H1 (cell line): ENCODE data around the gene ST7L. TPM values are rescaled to one million over a fixed set of nuclear protein-coding genes. Genes with fewer than 3 reads are reported as not detected.

Source experiments
- CTCF ChIA-PET: fragments of 300-600 bp; sonication (Branson Sonifier 250); formaldehyde crosslinking; loops from one replicate; lab custom pipeline; 2021; ENCODE audit not compliant: partially characterized antibody; lab: Charles Lee
- POLR2A ChIA-PET: fragments of 300-600 bp; sonication (Branson Sonifier 250); formaldehyde crosslinking; loops from one replicate; lab custom pipeline; 2021; ENCODE audit warnings: inconsistent platforms; ENCODE audit not compliant: partially characterized antibody; lab: Charles Lee
- DNase-seq, 2 experiments: peaks; one replicate each; pipeline versions ENCODE4 v3.0.0 to v3.0.0-alpha.2; 2010 to 2022; ENCODE audit warnings: low spot score in 2 of 2, low read depth in 1 of 2, mixed read lengths in 1 of 2
- FAIRE-seq: peaks from 2 replicates; lab custom pipeline; 2011; peaks lifted over from hg19 to GRCh38; lab: Jason Lieb, UNC
- H2AFZ ChIP-seq: 2 replicates; pipeline ENCODE4 v1.8.1; 2012; ENCODE audit warnings: low read length, inconsistent platforms
- H2AK5ac ChIP-seq: 2 replicates; pipeline ENCODE4 v1.6.1; 2013; ENCODE audit warnings: low read depth, low read length
- H2BK120ac ChIP-seq: replicated peaks from 2 replicates; pipeline ENCODE3; 2013; ENCODE audit warnings: low read depth, low read length, inconsistent platforms
- H2BK12ac ChIP-seq: 2 replicates; pipeline ENCODE4 v1.6.1; 2013; ENCODE audit warnings: low read depth, low read length
- H2BK15ac ChIP-seq: 2 replicates; pipeline ENCODE4 v1.6.1; 2013; ENCODE audit warnings: low read length
- H2BK20ac ChIP-seq: 2 replicates; pipeline ENCODE4 v1.6.1; 2013; ENCODE audit warnings: low read length
- H2BK5ac ChIP-seq: 2 replicates; pipeline ENCODE4 v1.6.1; 2013; ENCODE audit warnings: low read depth, low read length
- H3K14ac ChIP-seq: 2 replicates; pipeline ENCODE4 v1.6.1; 2013; ENCODE audit warnings: inconsistent platforms; ENCODE audit not compliant: insufficient read length
- H3K18ac ChIP-seq: 2 replicates; pipeline ENCODE4 v1.6.1; 2013; ENCODE audit warnings: low read length; ENCODE audit errors: extremely low read depth
- H3K23ac ChIP-seq: 2 replicates; pipeline ENCODE4 v1.6.1; 2013; ENCODE audit warnings: inconsistent platforms; ENCODE audit not compliant: insufficient read length
- H3K23me2 ChIP-seq: 2 replicates; pipeline ENCODE4 v1.6.1; 2013; ENCODE audit warnings: low read depth, low read length
- H3K27ac ChIP-seq: 2 replicates; pipeline ENCODE4 v1.6.1; 2011; ENCODE audit warnings: low read depth, low read length, inconsistent platforms
- H3K27me3 ChIP-seq, 4 experiments: replicated peaks in 1 of 4; 1 replicate in 1 of 4; 2 replicates in 3 of 4; pipeline versions ENCODE4 v1.6.1 to v1.8.1; 2011 to 2013; ENCODE audit warnings: low read length in 3 of 4, mild to moderate bottlenecking in 3 of 4, inconsistent platforms in 2 of 4, mixed read lengths in 2 of 4, moderate library complexity in 1 of 4; ENCODE audit not compliant: control insufficient read depth in 3 of 4, insufficient read depth in 3 of 4; ENCODE audit errors: extremely low read depth in 1 of 4
- H3K36me3 ChIP-seq, 4 experiments: 2 replicates each; pipeline versions ENCODE4 v1.6.1 to v1.8.1; 2011 to 2013; ENCODE audit warnings: mild to moderate bottlenecking in 4 of 4, low read length in 3 of 4, moderate library complexity in 2 of 4, control low read depth in 1 of 4, inconsistent platforms in 1 of 4; ENCODE audit not compliant: insufficient read depth in 4 of 4, control insufficient read depth in 2 of 4
- H3K4ac ChIP-seq: replicated peaks from 2 replicates; pipeline ENCODE3; 2013; ENCODE audit warnings: low read length, low read depth, mixed read lengths, inconsistent platforms; ENCODE audit not compliant: insufficient read length
- H3K4me1 ChIP-seq, 4 experiments: replicated peaks in 1 of 4; 1 replicate in 1 of 4; 2 replicates in 3 of 4; pipeline versions ENCODE4 v1.6.1 to v1.8.1; 2011 to 2013; ENCODE audit warnings: low read length in 3 of 4, inconsistent platforms in 2 of 4, mixed read lengths in 1 of 4; ENCODE audit not compliant: insufficient read depth in 4 of 4, control insufficient read depth in 3 of 4
- H3K4me2 ChIP-seq, 2 experiments: 2 replicates each; pipeline versions ENCODE4 v1.6.1 to v1.8.1; 2011 to 2013; ENCODE audit warnings: low read depth in 2 of 2, low read length in 2 of 2, control low read depth in 1 of 2, inconsistent platforms in 1 of 2, mild to moderate bottlenecking in 1 of 2; ENCODE audit not compliant: insufficient read depth in 1 of 2
- H3K4me3 ChIP-seq, 4 experiments: fragments of 200-600, 300-600 bp in 1 of 4; sonication (generic), shearing (Covaris generic), sonication (Bioruptor Twin) in 1 of 4; 2 replicates each; pipeline versions ENCODE4 v1.5.1 to v1.8.1; 2011 to 2016; ENCODE audit warnings: low read length in 4 of 4, low read depth in 3 of 4, control low read depth in 2 of 4, inconsistent platforms in 2 of 4, mild to moderate bottlenecking in 2 of 4, mixed read lengths in 1 of 4, moderate library complexity in 1 of 4; ENCODE audit not compliant: insufficient read depth in 2 of 4; ENCODE audit errors: extremely low read depth in 1 of 4
- H3K56ac ChIP-seq: replicated peaks from 2 replicates; pipeline ENCODE3; 2013; ENCODE audit warnings: low read depth, mild to moderate bottlenecking, mixed read lengths, low read length, inconsistent platforms; ENCODE audit not compliant: insufficient read length
- H3K79me1 ChIP-seq: 2 replicates; pipeline ENCODE4 v1.6.1; 2013; ENCODE audit warnings: low read depth, low read length, control low read depth
- H3K79me2 ChIP-seq, 2 experiments: 2 replicates each; pipeline versions ENCODE4 v1.6.1 to v1.8.1; 2012 to 2013; ENCODE audit warnings: low read length in 2 of 2, mild to moderate bottlenecking in 2 of 2, inconsistent platforms in 1 of 2; ENCODE audit not compliant: insufficient read depth in 2 of 2, control insufficient read depth in 1 of 2
- H3K9ac ChIP-seq, 4 experiments: replicated peaks in 1 of 4; 1 replicate in 1 of 4; 2 replicates in 3 of 4; pipeline versions ENCODE4 v1.6.1 to v1.8.1; 2011 to 2013; ENCODE audit warnings: low read depth in 3 of 4, low read length in 3 of 4, control low read depth in 2 of 4, mild to moderate bottlenecking in 2 of 4, moderate library complexity in 2 of 4, inconsistent platforms in 1 of 4; ENCODE audit errors: extremely low read depth in 1 of 4
- H3K9me3 ChIP-seq, 2 experiments: 2 replicates each; pipeline versions ENCODE4 v1.6.1 to v1.8.1; 2012 to 2013; ENCODE audit warnings: mild to moderate bottlenecking in 2 of 2, moderate library complexity in 2 of 2, control low read depth in 1 of 2, inconsistent platforms in 1 of 2, low read depth in 1 of 2, low read length in 1 of 2, mixed read lengths in 1 of 2; ENCODE audit not compliant: insufficient read depth in 2 of 2
- H4K20me1 ChIP-seq, 2 experiments: replicated peaks in 1 of 2; 2 replicates each; pipeline versions ENCODE3 to v1.8.1; 2011 to 2013; ENCODE audit warnings: inconsistent platforms in 2 of 2, low read length in 2 of 2, mild to moderate bottlenecking in 1 of 2; ENCODE audit not compliant: insufficient read depth in 2 of 2, control insufficient read depth in 1 of 2
- H4K5ac ChIP-seq: 2 replicates; pipeline ENCODE4 v1.6.1; 2013; ENCODE audit warnings: low read length, low read depth, mixed read lengths, inconsistent platforms; ENCODE audit not compliant: insufficient read length
- H4K8ac ChIP-seq: 2 replicates; pipeline ENCODE4 v1.8.0; 2013; ENCODE audit warnings: mild to moderate bottlenecking, moderate library complexity, low read length, inconsistent platforms; ENCODE audit not compliant: insufficient read depth; ENCODE audit errors: extremely low read depth
- H4K91ac ChIP-seq: replicated peaks from 2 replicates; pipeline ENCODE3; 2013; ENCODE audit warnings: low read length, mixed read lengths, inconsistent platforms; ENCODE audit not compliant: insufficient read length
- BACH1 ChIP-seq: IDR thresholded peaks from 2 replicates; pipeline ENCODE4 v1.6.1; 2012; ENCODE audit warnings: low read length, improper control_type of control experiment
- BCL11A ChIP-seq, 2 experiments: IDR thresholded peaks; one replicate each; pipeline ENCODE4 v1.6.1; 2011; ENCODE audit warnings: low read depth in 2 of 2, low read length in 2 of 2, mild to moderate bottlenecking in 2 of 2
- CEBPB ChIP-seq: IDR thresholded peaks from 2 replicates; pipeline ENCODE4 v1.6.1; 2012; ENCODE audit warnings: low read depth, low read length
- EZH2 ChIP-seq: fragments of 200-600 bp; sonication (generic); IDR thresholded peaks from 2 replicates; pipeline ENCODE4 v1.7.1; 2012; ENCODE audit warnings: low read depth, mild to moderate bottlenecking, moderate library complexity, low read length, inconsistent platforms; ENCODE audit not compliant: severe bottlenecking
- RBBP5 ChIP-seq: IDR thresholded peaks from 2 replicates; pipeline ENCODE4 v1.7.1; 2012; ENCODE audit warnings: low read depth, mild to moderate bottlenecking, inconsistent platforms, low read length, moderate library complexity, borderline replicate concordance
- SRF ChIP-seq: IDR thresholded peaks from 2 replicates; pipeline ENCODE4 v1.6.1; 2011; ENCODE audit warnings: mild to moderate bottlenecking, low read depth, low read length, moderate library complexity
- WGBS, 2 experiments: shearing (Covaris generic) in 1 of 2; methylation state at CpG; one replicate each; pipeline versions ENCODE4 v1.1.6 to v1.1.7; 2013 to 2015; ENCODE audit warnings: low lambda C conversion rate in 2 of 2, mixed read lengths in 2 of 2, inconsistent platforms in 1 of 2, low coverage in 1 of 2, missing lambda C conversion rate in 1 of 2; ENCODE audit not compliant: insufficient replicate concordance in 2 of 2, insufficient coverage in 1 of 2, insufficient read length in 1 of 2; ENCODE audit errors: extremely low coverage in 1 of 2, missing lambda C conversion rate in 1 of 2; 5-methylcytosine and 5-hydroxymethylcytosine counted together
- polyA plus RNA-seq, 7 experiments: library from polyadenylated mRNA; depleted of rRNA in 3 of 7; stranded (reverse) in 5 of 7; unstranded in 2 of 7; fragments of >200 nt in 5 of 7; fragments of 200-250 nt in 2 of 7; gene quantifications; 1 replicate in 5 of 7; 2 replicates in 1 of 7; 4 replicates in 1 of 7; pipeline versions ENCODE4 v1.2.1 to v1.2.3, GENCODE V29; 2011 to 2013; ENCODE audit warnings: missing spikeins in 2 of 7, mixed read lengths in 2 of 7
- total RNA-seq: library from RNA; stranded (reverse); fragmentation: NEBNext Ultra II Directional; extraction: Animal tissue kit (Norgen Biotek cat#: 25700); gene quantifications from 2 replicates; pipeline ENCODE4 v1.2.1, GENCODE V29; 2021

The ST7L gene
- total and polyA plus RNA-seq, 2 of the 8 experiments (the other 6 are each of a cell fraction or from before 2014, with no cell fraction given): 9.6 to 16.2 TPM

DNA sequence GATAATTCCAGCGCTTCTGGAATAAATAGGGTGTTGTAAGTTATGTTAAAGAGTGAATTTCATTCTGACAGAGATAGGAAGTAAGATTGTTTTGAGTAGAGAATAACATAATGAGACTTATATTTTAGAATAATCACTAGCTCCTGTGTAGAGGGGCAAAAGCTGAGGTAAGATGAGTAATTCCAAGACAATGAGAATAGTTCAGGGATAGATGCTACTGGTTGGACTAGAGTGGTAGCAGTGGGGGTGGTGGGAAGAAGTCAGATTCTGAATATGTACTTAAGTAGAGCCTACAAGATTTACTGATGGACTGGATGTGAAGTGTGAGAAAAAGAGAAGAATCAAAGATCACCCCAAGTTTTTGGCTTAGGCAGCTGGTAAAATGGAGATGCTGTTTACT lies 32.3 kb upstream of the ST7L start:
- Histone ChIP-seq H3K23me2 (no peaks in the 10 kb centered on the region), H3K4me1 (no peaks in the 10 kb centered on the region), H4K5ac (no peak overlapping the region), H3K4me3 (no peak overlapping the region), H2BK20ac (no peak overlapping the region), H3K14ac (no peak overlapping the region), H3K36me3 (peaks cover 4 to 68% (median 19%) of the 10 kb centered on the region in 4 experiments; a peak in 6 of 8 replicates), H3K4me2 (no peak overlapping the region), H3K23ac (no peak overlapping the region), H4K91ac (no peak overlapping the region), H2AFZ (no peak overlapping the region), H3K4ac (no peak overlapping the region), H3K56ac (no peak overlapping the region), H3K9me3 (no peaks in the 10 kb centered on the region), H4K20me1 (no peaks in the 10 kb centered on the region), H3K27ac (no peak overlapping the region), H3K79me1 (no peaks in the 10 kb centered on the region; the same call in 1 of the 2 replicates), H2BK15ac (no peak overlapping the region), H3K27me3 (no peaks in the 10 kb centered on the region), H2AK5ac (no peak overlapping the region), H3K9ac (no peak overlapping the region), H2BK120ac (no peak overlapping the region), H3K79me2 (peaks cover 0 to 8% of the 10 kb centered on the region in 2 experiments; a peak in 2 of 4 replicates), H4K8ac (no peak overlapping the region), H2BK5ac (no peak overlapping the region), H2BK12ac (no peak overlapping the region), H3K18ac (no peak overlapping the region)
- ChIA-PET POLR2A (interaction anchor here (0.6 kb wide), 1 partner anchor 43 kb away, joined by 3 read pairs; no protein-coding TSS in a partner anchor), CTCF (interaction anchor here (1.3 to 1.8 kb wide), 3 partner anchors 10 to 37 kb away, joined by 4 to 7 read pairs (median 6); no protein-coding TSS in a partner anchor)
- DNase-seq: no peak
- no peak for FAIRE-seq
- TF ChIP-seq CEBPB: no peak
- TF ChIP-seq BCL11A (IDR thresholded peaks at IDR 0.05; ENCODE audit: low read depth in 2 of 2, low read length in 2 of 2): no peak
- TF ChIP-seq RBBP5: no peak
- no peak for TF ChIP-seq EZH2
- TF ChIP-seq SRF: no peak
- TF ChIP-seq BACH1: no peak
- 100% methylated on average over 1 of the region's 1 CpG; no CpG with 5 or more reads in 1 of the 2 experiments for WGBS, 2 experiments
